Vagina (tissue), 2 donors: Measurements from ENCODE around the gene LAMC3. TPM values are rescaled to one million over a fixed set of nuclear protein-coding genes. Genes with fewer than 3 reads are reported as not detected.

Experiments
- DNase-seq, 2 donors: peaks; one replicate each; pipeline ENCODE4 v3.0.0-alpha.2; 2017; ENCODE audit errors: extremely low spot score in 2 of 2
- H3K27ac ChIP-seq: fragments of 200-600 bp; sonication (generic); one replicate; pipeline ENCODE4 v1.5.1; 2019
- H3K27me3 ChIP-seq: fragments of 200-600 bp; sonication (generic); one replicate; pipeline ENCODE4 v1.5.1; 2019
- H3K36me3 ChIP-seq, 2 donors: fragments of 200-600 bp; sonication (generic); one replicate each; pipeline ENCODE4 v1.5.1; 2017 to 2019
- H3K4me1 ChIP-seq: fragments of 200-600 bp; sonication (generic); one replicate; pipeline ENCODE4 v1.5.1; 2019
- H3K4me3 ChIP-seq, 2 donors: fragments of 200-600 bp; sonication (generic); 1 replicate in 1 of 2; 2 replicates in 1 of 2; pipeline ENCODE4 v1.5.1; 2016 to 2019
- H3K9me3 ChIP-seq: fragments of 200-600 bp; sonication (generic); one replicate; pipeline ENCODE4 v1.5.1; 2019
- POLR2A ChIP-seq, 2 donors: fragments of 450-650 bp; IDR thresholded peaks; one replicate each; pipeline ENCODE4 v1.6.1; 2017; ENCODE audit warnings: antibody characterized with exemption in 2 of 2, mild to moderate bottlenecking in 2 of 2, moderate library complexity in 2 of 2
- POLR2AphosphoS5 ChIP-seq, 2 donors: sonication (generic); formaldehyde crosslinking; IDR thresholded peaks; one replicate each; pipeline ENCODE4 v1.9.0; 2017; ENCODE audit warnings: antibody characterized with exemption in 2 of 2, mild to moderate bottlenecking in 2 of 2, low read depth in 1 of 2; ENCODE audit not compliant: insufficient read depth in 1 of 2
- intact Hi-C: fragments of 100-400 bp; cut with DNase I; formaldehyde crosslinking; loops from one replicate; pipeline ENCODE4 v1.15.1; 2023
- total RNA-seq: library from RNA; depleted of rRNA; stranded (reverse); fragments of >200 nt; gene quantifications from one replicate; pipeline ENCODE4 v1.2.3, GENCODE V29; 2016
- TF ChIP-seq, protein P1 (sequence below), 3 experiments: fragments of 450-650 bp in 2 of 3; fragments of 200-600 bp in 1 of 3; sonication (generic) in 1 of 3; IDR thresholded peaks; one replicate each; pipeline ENCODE4 v1.5.1; 2017 to 2019; ENCODE audit warnings: antibody characterized with exemption in 3 of 3, mild to moderate bottlenecking in 2 of 3, moderate library complexity in 2 of 3

Gene LAMC3
- total RNA-seq, 1 donor from 2014 or later, result 13.3 TPM

GRCh38 chr9:131101207-131101964, 92.4 kb downstream of the LAMC3 start:
- intact Hi-C loops, result no loop called here
- TF ChIP-seq, protein P1, sequence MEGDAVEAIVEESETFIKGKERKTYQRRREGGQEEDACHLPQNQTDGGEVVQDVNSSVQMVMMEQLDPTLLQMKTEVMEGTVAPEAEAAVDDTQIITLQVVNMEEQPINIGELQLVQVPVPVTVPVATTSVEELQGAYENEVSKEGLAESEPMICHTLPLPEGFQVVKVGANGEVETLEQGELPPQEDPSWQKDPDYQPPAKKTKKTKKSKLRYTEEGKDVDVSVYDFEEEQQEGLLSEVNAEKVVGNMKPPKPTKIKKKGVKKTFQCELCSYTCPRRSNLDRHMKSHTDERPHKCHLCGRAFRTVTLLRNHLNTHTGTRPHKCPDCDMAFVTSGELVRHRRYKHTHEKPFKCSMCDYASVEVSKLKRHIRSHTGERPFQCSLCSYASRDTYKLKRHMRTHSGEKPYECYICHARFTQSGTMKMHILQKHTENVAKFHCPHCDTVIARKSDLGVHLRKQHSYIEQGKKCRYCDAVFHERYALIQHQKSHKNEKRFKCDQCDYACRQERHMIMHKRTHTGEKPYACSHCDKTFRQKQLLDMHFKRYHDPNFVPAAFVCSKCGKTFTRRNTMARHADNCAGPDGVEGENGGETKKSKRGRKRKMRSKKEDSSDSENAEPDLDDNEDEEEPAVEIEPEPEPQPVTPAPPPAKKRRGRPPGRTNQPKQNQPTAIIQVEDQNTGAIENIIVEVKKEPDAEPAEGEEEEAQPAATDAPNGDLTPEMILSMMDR (IDR thresholded peaks at IDR 0.05), result no peak
- TF ChIP-seq POLR2A (IDR thresholded peaks at IDR 0.05), result no peak
- H3K4me3 ChIP-seq, result no peak overlapping the region

GRCh38 chr9:131103024-131103423, 94.0 kb downstream of the LAMC3 start:
- intact Hi-C loops, result no loop called here
- Histone ChIP-seq H3K4me3 (no peak overlapping the region), H3K27ac (no peak overlapping the region), H3K27me3 (no peaks in the 10 kb centered on the region), H3K36me3 (no peaks in the 10 kb centered on the region), H3K9me3 (no peaks in the 10 kb centered on the region), H3K4me1 (peaks cover 6% of the 10 kb centered on the region)
- no peak for DNase-seq
- TF ChIP-seq, protein P1 (IDR thresholded peaks at IDR 0.05), result no peak
- no peak for TF ChIP-seq POLR2A (IDR thresholded peaks at IDR 0.05)

More at GRCh38 chr9:131101207-131101964, 92.4 kb downstream of the LAMC3 start:
- Histone ChIP-seq H3K36me3 (no peaks in the 10 kb centered on the region), H3K27me3 (no peaks in the 10 kb centered on the region), H3K27ac (no peak overlapping the region), H3K4me1 (peaks cover 19% of the 10 kb centered on the region), H3K9me3 (no peaks in the 10 kb centered on the region)
- no peak for DNase-seq

- Histone ChIP-seq H3K4me1 (peaks cover under 1% of the 10 kb centered on the region), H3K27me3 (no peaks in the 10 kb centered on the region), H3K9me3 (no peaks in the 10 kb centered on the region), H3K27ac (no peak overlapping the region), H3K4me3 (no peak overlapping the region), H3K36me3 (no peaks in the 10 kb centered on the region)
- no peak for TF ChIP-seq POLR2AphosphoS5 (IDR thresholded peaks at IDR 0.05; ENCODE audit: insufficient read depth in 1 of 2, low read depth in 1 of 2)
- intact Hi-C loops, result no loop called here
- no peak for DNase-seq
Measured at GRCh38 chr9:131103535-131103934, 94.6 kb downstream of the LAMC3 start.

- TF ChIP-seq, protein P1 (IDR thresholded peaks at IDR 0.05), result no peak
- TF ChIP-seq POLR2AphosphoS5 (IDR thresholded peaks at IDR 0.05; ENCODE audit: insufficient read depth in 1 of 2, low read depth in 1 of 2), result no peak
- intact Hi-C loops, result no loop called here
- no peak for DNase-seq
- Histone ChIP-seq H3K4me3 (no peak overlapping the region), H3K9me3 (no peaks in the 10 kb centered on the region), H3K27ac (no peak overlapping the region), H3K4me1 (no peaks in the 10 kb centered on the region), H3K27me3 (no peaks in the 10 kb centered on the region), H3K36me3 (no peaks in the 10 kb centered on the region)
Measured at GRCh38 chr9:131104016-131104740, 95.2 kb downstream of the LAMC3 start.

GRCh38 chr9:131105952-131106351, 97.0 kb downstream of the LAMC3 start:
- no peak overlapping the region for H3K4me3 ChIP-seq
- no peaks in the 10 kb centered on the region for H3K4me1 ChIP-seq
- no peak for DNase-seq
- no peaks in the 10 kb centered on the region for H3K9me3 ChIP-seq
- H3K36me3 ChIP-seq, result no peaks in the 10 kb centered on the region
- no peak overlapping the region for H3K27ac ChIP-seq
- intact Hi-C loops, result no loop called here
- TF ChIP-seq POLR2A (IDR thresholded peaks at IDR 0.05) (no peak), POLR2AphosphoS5 (IDR thresholded peaks at IDR 0.05; ENCODE audit: insufficient read depth in 1 of 2, low read depth in 1 of 2) (no peak)
- TF ChIP-seq, protein P1 (IDR thresholded peaks at IDR 0.05), result no peak
- no peaks in the 10 kb centered on the region for H3K27me3 ChIP-seq
